PC-3 (cell line): ENCODE data around the gene MTHFD1L. TPM values are rescaled to one million over a fixed set of nuclear protein-coding genes. Genes with fewer than 3 reads are reported as not detected.
"Not testable (repeated sequence)": the region's sequence is repeated elsewhere in the genome, so short reads cannot be mapped to it uniquely, and the experiment has no call there.

Source experiments
- ATAC-seq: fragments of 200-7000 bp; cut with Tn5 transposase; 2 replicates; pipeline ENCODE4 v1.9.1; 2020; ENCODE audit warnings: mild to moderate bottlenecking, moderate library complexity
- BruUV-seq: library from RNA; stranded (reverse); fragments of 400-500 nt; replicated peaks from 2 replicates; lab custom pipeline; 2021; lab: Mats Ljungman, UMichigan
- CTCF ChIA-PET: fragments of 300-600 bp; sonication (Branson Sonifier 250); formaldehyde crosslinking; loops from one replicate; lab custom pipeline; 2022; ENCODE audit warnings: antibody characterized with exemption; lab: Charles Lee
- POLR2A ChIA-PET: fragments of 300-600 bp; sonication (Branson Sonifier 250); formaldehyde crosslinking; loops from one replicate; lab custom pipeline; 2022; ENCODE audit warnings: antibody characterized with exemption; ENCODE audit not compliant: unreplicated experiment; lab: Charles Lee
- DNase-seq: peaks from one replicate; pipeline ENCODE4 v3.0.0-alpha.2; 2015
- H2AFZ ChIP-seq: fragments of 300-600 bp; sonication (generic); 2 replicates; pipeline ENCODE4 v1.6.0; 2016; ENCODE audit warnings: antibody characterized with exemption, low read length
- H3F3A ChIP-seq: fragments of 300-600 bp; sonication (generic); one replicate; pipeline ENCODE4 v1.6.0; 2017; ENCODE audit warnings: antibody characterized with exemption, low read length, control low read depth, mild to moderate bottlenecking; ENCODE audit not compliant: unreplicated experiment
- H3K27ac ChIP-seq: fragments of 300-600 bp; sonication (generic); 2 replicates; pipeline ENCODE4 v1.5.1; 2016; ENCODE audit warnings: mild to moderate bottlenecking, low read length
- H3K27me3 ChIP-seq: fragments of 300-600 bp; sonication (generic); 2 replicates; pipeline ENCODE4 v1.6.1; 2016; ENCODE audit warnings: low read length, mixed read lengths
- H3K36me3 ChIP-seq: fragments of 300-600 bp; sonication (generic); 2 replicates; pipeline ENCODE4 v1.6.1; 2016; ENCODE audit warnings: low read depth, mixed run types, low read length, mixed read lengths
- H3K4me1 ChIP-seq: fragments of 300-600 bp; sonication (generic); 2 replicates; pipeline ENCODE4 v1.5.1; 2016; ENCODE audit warnings: low read length; ENCODE audit not compliant: insufficient read depth
- H3K4me2 ChIP-seq: fragments of 300-600 bp; sonication (generic); 2 replicates; pipeline ENCODE4 v1.6.0; 2016; ENCODE audit warnings: low read length
- H3K4me3 ChIP-seq: fragments of 300-600 bp; sonication (generic); 2 replicates; pipeline ENCODE4 v1.5.1; 2016; ENCODE audit warnings: mild to moderate bottlenecking, low read length, mixed read lengths
- H3K79me2 ChIP-seq: fragments of 300-600 bp; sonication (generic); 2 replicates; pipeline ENCODE4 v1.6.1; 2017; ENCODE audit warnings: low read length, mixed read lengths
- H3K9ac ChIP-seq: fragments of 300-600 bp; sonication (generic); 2 replicates; pipeline ENCODE4 v1.6.0; 2016; ENCODE audit warnings: mild to moderate bottlenecking, low read length
- H3K9me2 ChIP-seq: fragments of 300-600 bp; sonication (generic); replicated peaks from 2 replicates; pipeline ENCODE4 v1.6.1; 2016; ENCODE audit warnings: mixed run types, low read length, mixed read lengths
- H3K9me3 ChIP-seq: fragments of 300-600 bp; sonication (generic); 2 replicates; pipeline ENCODE4 v1.6.1; 2016; ENCODE audit warnings: low read length, mixed read lengths
- H4K20me1 ChIP-seq: fragments of 300-600 bp; sonication (generic); 2 replicates; pipeline ENCODE4 v1.6.1; 2016; ENCODE audit warnings: low read length, mixed read lengths
- CTCF ChIP-seq: fragments of 300-600 bp; sonication (generic); conservative IDR thresholded peaks from 2 replicates; pipeline ENCODE4 v1.5.1; 2017; ENCODE audit warnings: antibody characterized with exemption, low read depth, mild to moderate bottlenecking, low read length
- EZH2 ChIP-seq: fragments of 300-600 bp; sonication (generic); IDR thresholded peaks from one replicate; pipeline ENCODE4 v1.6.1; 2017; ENCODE audit warnings: antibody characterized with exemption, mild to moderate bottlenecking, low read length; ENCODE audit not compliant: unreplicated experiment
- EZH2phosphoT487 ChIP-seq: fragments of 300-600 bp; sonication (generic); IDR thresholded peaks from 2 replicates; pipeline ENCODE4 v1.6.1; 2018; ENCODE audit warnings: mild to moderate bottlenecking, antibody characterized with exemption, low read length, borderline replicate concordance
- intact Hi-C: fragments of 100-400 bp; cut with micrococcal nuclease; formaldehyde crosslinking; loops from 2 replicates; pipeline ENCODE4 v1.9.0; 2023
- total RNA-seq: library from RNA; depleted of rRNA; stranded (reverse); fragments of >200 nt; gene quantifications from 2 replicates; pipeline ENCODE4 v1.2.3, GENCODE V29; 2014

The MTHFD1L gene
- total RNA-seq, 1 experiment from 2014 or later = 11.9 TPM

GRCh38 chr6:151110576-151110905 lies 245.0 kb downstream of the MTHFD1L start:
- no TSS peak for BruUV-seq
- no peaks in the 10 kb centered on the region for H3F3A ChIP-seq
- H3K4me2 ChIP-seq = no peak overlapping the region
- H3K4me3 ChIP-seq = no peak overlapping the region
- no peaks in the 10 kb centered on the region for H4K20me1 ChIP-seq
- no peaks in the 10 kb centered on the region for H3K9me2 ChIP-seq
- no peaks in the 10 kb centered on the region for H3K36me3 ChIP-seq
- no peaks in the 10 kb centered on the region for H3K9me3 ChIP-seq
- no peak for DNase-seq
- intact Hi-C loops = no loop called here
- ChIA-PET POLR2A (no interaction called here), CTCF (no interaction called here)
- TF ChIP-seq EZH2phosphoT487 (no peak), CTCF (no peak), EZH2 (no peak)
- H3K27me3 ChIP-seq = no peaks in the 10 kb centered on the region
- H3K27ac ChIP-seq = no peak overlapping the region
- no peak overlapping the region for H3K9ac ChIP-seq
- no peak overlapping the region for H2AFZ ChIP-seq
- no peaks in the 10 kb centered on the region for H3K4me1 ChIP-seq
- no peak for ATAC-seq
- no peaks in the 10 kb centered on the region for H3K79me2 ChIP-seq

GRCh38 chr6:151111670-151112069 lies 246.2 kb downstream of the MTHFD1L start:
- BruUV-seq = no TSS peak
- H2AFZ ChIP-seq = no peak overlapping the region
- no peaks in the 10 kb centered on the region for H3K4me1 ChIP-seq
- H3K9me2 ChIP-seq = no peaks in the 10 kb centered on the region
- no peaks in the 10 kb centered on the region for H3K9me3 ChIP-seq
- no peaks in the 10 kb centered on the region for H3K36me3 ChIP-seq
- H3K9ac ChIP-seq = no peak overlapping the region
- CTCF ChIA-PET = no interaction called here
- no peak overlapping the region for H3K4me2 ChIP-seq
- no peaks in the 10 kb centered on the region for H3K79me2 ChIP-seq
- TF ChIP-seq EZH2 (no peak), CTCF (no peak), EZH2phosphoT487 (no peak)
- DNase-seq (no peak), ATAC-seq (no peak)
- H4K20me1 ChIP-seq = no peaks in the 10 kb centered on the region
- H3K27ac ChIP-seq = no peak overlapping the region
- H3K4me3 ChIP-seq = no peak overlapping the region
- H3K27me3 ChIP-seq = no peaks in the 10 kb centered on the region
- H3F3A ChIP-seq = no peaks in the 10 kb centered on the region
- POLR2A ChIA-PET = no interaction called here
- intact Hi-C loops = no loop called here

GRCh38 chr6:151112130-151112529 lies 246.6 kb downstream of the MTHFD1L start:
- TF ChIP-seq EZH2 (no peak), EZH2phosphoT487 (no peak), CTCF (no peak)
- H3K4me2 ChIP-seq = no peak overlapping the region
- H4K20me1 ChIP-seq = no peaks in the 10 kb centered on the region
- DNase-seq (no peak), ATAC-seq (no peak)
- H3K9ac ChIP-seq = no peak overlapping the region
- H2AFZ ChIP-seq = no peak overlapping the region
- no peaks in the 10 kb centered on the region for H3K9me3 ChIP-seq
- BruUV-seq = no TSS peak
- H3F3A ChIP-seq = no peaks in the 10 kb centered on the region
- H3K79me2 ChIP-seq = no peaks in the 10 kb centered on the region
- no peaks in the 10 kb centered on the region for H3K4me1 ChIP-seq
- POLR2A ChIA-PET = no interaction called here
- intact Hi-C loops = no loop called here
- H3K36me3 ChIP-seq = no peaks in the 10 kb centered on the region
- no peaks in the 10 kb centered on the region for H3K9me2 ChIP-seq
- no peak overlapping the region for H3K4me3 ChIP-seq
- CTCF ChIA-PET = no interaction called here
- no peaks in the 10 kb centered on the region for H3K27me3 ChIP-seq
- H3K27ac ChIP-seq = no peak overlapping the region

- H3K27me3 ChIP-seq, H3K9ac ChIP-seq, H4K20me1 ChIP-seq, H3K27ac ChIP-seq, ATAC-seq, H3K9me3 ChIP-seq, H3F3A ChIP-seq, BruUV-seq, CTCF ChIA-PET, H3K9me2 ChIP-seq, H3K4me1 ChIP-seq, H3K4me3 ChIP-seq, H3K36me3 ChIP-seq, intact Hi-C loops, DNase-seq, POLR2A ChIA-PET, H3K4me2 ChIP-seq, H2AFZ ChIP-seq, H3K79me2 ChIP-seq: not testable (repeated sequence)
Observed at GRCh38 chr6:151112884-151113283, 247.4 kb downstream of the MTHFD1L start.
